ENCODE data around the gene CDRT4.

- no peak for TF ChIP-seq ELF1 (IDR thresholded peaks at IDR 0.05; ENCODE audit: borderline replicate concordance, low read depth)
- TF ChIP-seq CTCF (IDR thresholded peaks at IDR 0.05 in 2 of 3, conservative IDR thresholded peaks at IDR 0.05 in 1 of 3; ENCODE audit: borderline replicate concordance in 1 of 3, insufficient read depth in 1 of 3, low read depth in 2 of 3, low read length in 2 of 3): no peak
- TF ChIP-seq POLR2A (IDR thresholded peaks at IDR 0.05; ENCODE audit: borderline replicate concordance, extremely low read depth, insufficient read depth, insufficient read length): no peak
- TF ChIP-seq RAD21 (IDR thresholded peaks at IDR 0.05; ENCODE audit: low read depth): no peak
- no peak for TF ChIP-seq EZH2 (IDR thresholded peaks at IDR 0.05)
- TF ChIP-seq ZFX (IDR thresholded peaks at IDR 0.05): no peak
- TF ChIP-seq REST (IDR thresholded peaks at IDR 0.05; ENCODE audit: low read depth): no peak
- TF ChIP-seq MAX (IDR thresholded peaks at IDR 0.05): no peak
- no peak for TF ChIP-seq FOSL1 (IDR thresholded peaks at IDR 0.05; ENCODE audit: low read depth)
- no peak for TF ChIP-seq CBX3 (IDR thresholded peaks at IDR 0.05; ENCODE audit: low read depth)
These were observed 52.7 kb downstream of the CDRT4 start for GRCh38 chr17:15414532-15415306.

Data from HCT116 (cell line).